HepG2 (cell line): ENCODE data around the gene GALNT8.
"Not testable (repeated sequence)": the region's sequence is repeated elsewhere in the genome, so short reads cannot be mapped to it uniquely, and the experiment has no call there.

Source experiments
- FOXK2 ChIP-seq: fragments of 450-650 bp; IDR thresholded peaks from 2 replicates; pipeline ENCODE4 v1.6.1; 2016
- MIXL1 ChIP-seq: IDR thresholded peaks from 2 replicates; pipeline ENCODE4 v1.6.1; 2016
- PHF20 ChIP-seq: sonication (generic); formaldehyde crosslinking; IDR thresholded peaks from 2 replicates; pipeline ENCODE4 v1.5.0; 2020; ENCODE audit warnings: mild to moderate bottlenecking, missing genetic modification reagents
- POLR2A ChIP-seq, 2 experiments: IDR thresholded peaks; 2 replicates each; pipeline ENCODE4 v1.6.1; 2011; ENCODE audit warnings: low read depth in 2 of 2, low read length in 2 of 2, mild to moderate bottlenecking in 1 of 2, moderate library complexity in 1 of 2; ENCODE audit not compliant: insufficient read depth in 1 of 2
- RNF2 ChIP-seq: fragments of 450-650 bp; conservative IDR thresholded peaks from 2 replicates; pipeline ENCODE4 v1.6.1; 2016; ENCODE audit warnings: low read depth
- TBL1XR1 ChIP-seq: fragments of 150-350 bp; IDR thresholded peaks from 2 replicates; pipeline ENCODE4 v1.6.1; 2014; ENCODE audit warnings: borderline replicate concordance, low read length; ENCODE audit not compliant: partially characterized antibody
- U2AF1 ChIP-seq: fragments of 200-400 bp; formaldehyde crosslinking; optimal IDR thresholded peaks from 2 replicates; pipeline ENCODE3; 2017; ENCODE audit warnings: mild to moderate bottlenecking, low read depth, low read length
- TF ChIP-seq, protein P1 (sequence below): sonication (generic); formaldehyde crosslinking; IDR thresholded peaks from 2 replicates; pipeline ENCODE4 v1.5.0; 2020; ENCODE audit warnings: mild to moderate bottlenecking, missing genetic modification reagents, moderate library complexity

DNA sequence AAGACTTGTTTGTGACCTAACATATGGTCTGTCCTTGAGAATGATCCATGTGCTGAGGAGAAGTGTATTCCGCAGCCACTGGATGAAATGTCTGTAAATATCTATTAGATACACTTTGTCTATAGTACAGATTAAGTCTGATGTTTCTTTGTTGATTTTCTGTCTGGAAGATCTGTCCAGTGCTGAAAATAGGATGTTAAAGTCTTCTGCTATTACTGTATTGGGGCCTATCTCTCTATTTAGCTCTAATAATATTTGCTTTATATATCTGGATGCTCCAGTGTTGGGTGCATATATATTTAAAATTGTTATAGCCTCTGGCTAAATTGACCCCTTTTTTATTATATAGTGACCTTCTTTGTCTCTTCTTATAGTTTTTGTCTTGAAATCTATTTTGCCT, 31.5 kb downstream of the GALNT8 start:
- TF ChIP-seq FOXK2; TBL1XR1; MIXL1 (CRISPR knock-in tag); U2AF1; PHF20 (CRISPR knock-in tag); POLR2A (IDR thresholded peaks at IDR 0.05; ENCODE audit: insufficient read depth in 1 of 2, low read depth in 2 of 2, low read length in 2 of 2); RNF2: not testable (repeated sequence)
- TF ChIP-seq, protein P1, sequence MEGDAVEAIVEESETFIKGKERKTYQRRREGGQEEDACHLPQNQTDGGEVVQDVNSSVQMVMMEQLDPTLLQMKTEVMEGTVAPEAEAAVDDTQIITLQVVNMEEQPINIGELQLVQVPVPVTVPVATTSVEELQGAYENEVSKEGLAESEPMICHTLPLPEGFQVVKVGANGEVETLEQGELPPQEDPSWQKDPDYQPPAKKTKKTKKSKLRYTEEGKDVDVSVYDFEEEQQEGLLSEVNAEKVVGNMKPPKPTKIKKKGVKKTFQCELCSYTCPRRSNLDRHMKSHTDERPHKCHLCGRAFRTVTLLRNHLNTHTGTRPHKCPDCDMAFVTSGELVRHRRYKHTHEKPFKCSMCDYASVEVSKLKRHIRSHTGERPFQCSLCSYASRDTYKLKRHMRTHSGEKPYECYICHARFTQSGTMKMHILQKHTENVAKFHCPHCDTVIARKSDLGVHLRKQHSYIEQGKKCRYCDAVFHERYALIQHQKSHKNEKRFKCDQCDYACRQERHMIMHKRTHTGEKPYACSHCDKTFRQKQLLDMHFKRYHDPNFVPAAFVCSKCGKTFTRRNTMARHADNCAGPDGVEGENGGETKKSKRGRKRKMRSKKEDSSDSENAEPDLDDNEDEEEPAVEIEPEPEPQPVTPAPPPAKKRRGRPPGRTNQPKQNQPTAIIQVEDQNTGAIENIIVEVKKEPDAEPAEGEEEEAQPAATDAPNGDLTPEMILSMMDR, result not testable (repeated sequence)
